Pons (tissue), 1 donor: ENCODE measurements around the gene IFT52.

ENCODE experiments used
- DNase-seq: peaks from one replicate; pipeline ENCODE4 v3.0.0-alpha.2; 2016; ENCODE audit warnings: low spot score

IFT52 gene

GRCh38 chr20:43690943-43691598 is 100.3 kb downstream of the IFT52 start:
- no peak for DNase-seq

- peak; percentile 14 for DNase-seq
Observed at GRCh38 chr20:43691928-43692524, 101.3 kb downstream of the IFT52 start.

- DNase-seq = no peak
Observed at GRCh38 chr20:43694763-43695162, 104.0 kb downstream of the IFT52 start.

- no peak for DNase-seq
Observed at GRCh38 chr20:43695571-43695970, 104.8 kb downstream of the IFT52 start.
